Breast epithelium (tissue), 4 donors: Measurements from ENCODE around the gene FBXL7. TPM values are rescaled to one million over a fixed set of nuclear protein-coding genes. Genes with fewer than 3 reads are reported as not detected.

ENCODE experiments used
- DNase-seq, 2 donors: peaks; one replicate each; pipeline ENCODE4 v3.0.0-alpha.2; 2019; ENCODE audit warnings: low spot score in 2 of 2
- H3K27ac ChIP-seq, 2 donors: fragments of 200-600 bp; sonication (generic) in 1 of 2; one replicate each; pipeline ENCODE4 v1.5.1; 2016 to 2019; ENCODE audit warnings: mild to moderate bottlenecking in 1 of 2
- H3K27me3 ChIP-seq, 2 donors: fragments of 200-600 bp; sonication (generic) in 1 of 2; one replicate each; pipeline versions ENCODE4 v1.5.1 to v1.6.0; 2017 to 2019; ENCODE audit warnings: control low read depth in 1 of 2, mild to moderate bottlenecking in 1 of 2
- H3K36me3 ChIP-seq: fragments of 200-600 bp; one replicate; pipeline ENCODE4 v1.5.1; 2019
- H3K4me1 ChIP-seq, 2 donors: fragments of 200-600 bp; sonication (generic); one replicate each; pipeline ENCODE4 v1.5.1; 2016 to 2019; ENCODE audit warnings: control low read depth in 1 of 2
- H3K4me3 ChIP-seq, 3 donors: fragments of 200-600 bp; sonication (generic); 1 replicate in 2 of 3; 2 replicates in 1 of 3; pipeline ENCODE4 v1.5.1; 2016 to 2019; ENCODE audit warnings: mild to moderate bottlenecking in 3 of 3, moderate library complexity in 2 of 3
- H3K9me3 ChIP-seq, 2 donors: fragments of 200-600 bp; sonication (generic) in 1 of 2; one replicate each; pipeline ENCODE4 v1.5.1; 2016 to 2019; ENCODE audit warnings: control low read depth in 1 of 2
- POLR2A ChIP-seq: fragments of 450-650 bp; IDR thresholded peaks from one replicate; pipeline ENCODE4 v1.6.1; 2016; ENCODE audit warnings: antibody characterized with exemption, mild to moderate bottlenecking, moderate library complexity
- POLR2AphosphoS5 ChIP-seq, 3 donors: sonication (generic); formaldehyde crosslinking; IDR thresholded peaks; one replicate each; pipeline ENCODE4 v1.6.1; 2017; ENCODE audit warnings: antibody characterized with exemption in 3 of 3
- intact Hi-C: fragments of 100-400 bp; cut with DNase I; formaldehyde crosslinking; loops from one replicate; pipeline ENCODE4 v1.15.1; 2023; ENCODE audit warnings: low total_unique reads
- total RNA-seq, 3 donors: library from RNA; depleted of rRNA; stranded (reverse); fragments of >200 nt; gene quantifications; one replicate each; pipeline ENCODE4 v1.1.0, GENCODE V29; 2016
- TF ChIP-seq, protein P1 (sequence below), 3 donors: fragments of 450-650 bp; IDR thresholded peaks; one replicate each; pipeline ENCODE4 v1.5.1; 2016 to 2017; ENCODE audit warnings: antibody characterized with exemption in 3 of 3, mild to moderate bottlenecking in 3 of 3, moderate library complexity in 3 of 3

The FBXL7 gene
- total RNA-seq, 3 donors from 2014 or later = 6.9 to 17.3 (median 10.8) TPM

DNA sequence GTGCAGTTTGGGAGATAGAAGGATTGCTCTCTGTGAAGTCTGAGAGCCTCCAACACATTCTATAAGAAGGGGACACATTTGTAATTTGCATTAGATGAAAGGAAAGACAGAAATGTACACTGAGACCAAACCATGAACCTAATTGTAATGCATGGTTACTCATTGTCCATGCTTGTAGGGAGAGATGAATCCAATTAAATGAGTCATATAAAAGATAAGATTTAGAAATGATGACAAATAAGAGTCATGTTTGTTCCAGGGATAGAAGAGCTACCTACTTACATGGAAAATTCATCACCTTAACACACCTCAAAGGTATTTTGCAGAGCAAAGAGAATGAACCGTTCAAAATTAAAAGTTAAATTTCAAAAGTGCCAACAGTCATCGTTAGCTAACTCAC lies 85.1 kb downstream of the FBXL7 start:
- H3K27ac ChIP-seq = no peak overlapping the region
- no peak overlapping the region for H3K4me3 ChIP-seq
- intact Hi-C loops = no loop called here
- no peaks in the 10 kb centered on the region for H3K27me3 ChIP-seq
- H3K36me3 ChIP-seq = no peaks in the 10 kb centered on the region
- H3K9me3 ChIP-seq = peaks cover 0 to 14% of the 10 kb centered on the region in 2 donors
- no peak for DNase-seq
- TF ChIP-seq POLR2A (no peak), POLR2AphosphoS5 (IDR thresholded peaks at IDR 0.05) (no peak)
- TF ChIP-seq, protein P1, sequence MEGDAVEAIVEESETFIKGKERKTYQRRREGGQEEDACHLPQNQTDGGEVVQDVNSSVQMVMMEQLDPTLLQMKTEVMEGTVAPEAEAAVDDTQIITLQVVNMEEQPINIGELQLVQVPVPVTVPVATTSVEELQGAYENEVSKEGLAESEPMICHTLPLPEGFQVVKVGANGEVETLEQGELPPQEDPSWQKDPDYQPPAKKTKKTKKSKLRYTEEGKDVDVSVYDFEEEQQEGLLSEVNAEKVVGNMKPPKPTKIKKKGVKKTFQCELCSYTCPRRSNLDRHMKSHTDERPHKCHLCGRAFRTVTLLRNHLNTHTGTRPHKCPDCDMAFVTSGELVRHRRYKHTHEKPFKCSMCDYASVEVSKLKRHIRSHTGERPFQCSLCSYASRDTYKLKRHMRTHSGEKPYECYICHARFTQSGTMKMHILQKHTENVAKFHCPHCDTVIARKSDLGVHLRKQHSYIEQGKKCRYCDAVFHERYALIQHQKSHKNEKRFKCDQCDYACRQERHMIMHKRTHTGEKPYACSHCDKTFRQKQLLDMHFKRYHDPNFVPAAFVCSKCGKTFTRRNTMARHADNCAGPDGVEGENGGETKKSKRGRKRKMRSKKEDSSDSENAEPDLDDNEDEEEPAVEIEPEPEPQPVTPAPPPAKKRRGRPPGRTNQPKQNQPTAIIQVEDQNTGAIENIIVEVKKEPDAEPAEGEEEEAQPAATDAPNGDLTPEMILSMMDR (IDR thresholded peaks at IDR 0.05) = no peak
- H3K4me1 ChIP-seq = no peaks in the 10 kb centered on the region

DNA sequence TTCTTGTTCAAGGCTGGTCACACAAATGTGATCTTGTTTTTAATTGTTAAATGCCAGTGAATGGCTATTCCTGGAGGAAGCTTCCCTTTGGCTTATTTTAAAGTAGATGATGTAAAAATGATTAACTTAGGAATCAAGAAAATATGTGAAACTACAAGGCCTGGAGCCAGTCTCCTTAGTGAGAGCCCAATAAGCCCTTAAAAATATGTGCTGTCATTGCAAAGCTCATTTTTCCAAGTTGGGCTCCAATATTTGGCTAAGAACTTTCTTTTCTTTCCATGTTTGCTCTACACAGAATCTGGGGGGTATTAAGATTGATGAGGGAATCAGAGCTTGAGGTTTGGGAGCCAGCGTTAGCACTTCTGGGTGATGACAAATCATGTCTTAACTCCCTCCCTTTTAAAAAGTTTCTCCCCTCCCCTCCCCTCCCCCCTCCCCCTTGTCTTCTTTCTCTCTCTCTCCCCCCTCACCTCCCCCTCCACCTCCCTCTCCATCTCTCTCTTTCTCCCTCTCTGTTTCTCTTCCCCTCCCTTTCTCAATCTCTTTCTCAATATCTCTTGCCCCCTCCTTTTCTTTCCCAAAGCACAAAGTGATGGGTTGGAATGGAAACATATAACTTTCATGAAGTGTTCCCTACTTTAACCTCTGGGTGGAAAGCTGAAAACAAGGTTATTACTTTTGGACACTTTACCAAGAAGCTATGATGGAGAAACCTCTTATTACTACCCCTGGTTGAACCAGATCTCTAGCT lies 86.0 kb downstream of the FBXL7 start:
- Histone ChIP-seq H3K9me3 (peaks cover 0 to 14% of the 10 kb centered on the region in 2 donors), H3K4me1 (no peaks in the 10 kb centered on the region), H3K27ac (no peak overlapping the region), H3K36me3 (no peaks in the 10 kb centered on the region), H3K4me3 (no peak overlapping the region), H3K27me3 (no peaks in the 10 kb centered on the region)
- DNase-seq = no peak
- TF ChIP-seq POLR2A = no peak
- intact Hi-C loops = no loop called here

GRCh38 chr5:15587916-15588315 lies 87.9 kb downstream of the FBXL7 start:
- peaks cover 0 to 14% of the 10 kb centered on the region in 2 donors for H3K9me3 ChIP-seq
- no peaks in the 10 kb centered on the region for H3K4me1 ChIP-seq
- TF ChIP-seq POLR2A (no peak), POLR2AphosphoS5 (IDR thresholded peaks at IDR 0.05) (no peak)
- TF ChIP-seq, protein P1 (IDR thresholded peaks at IDR 0.05) = no peak
- no peak overlapping the region for H3K27ac ChIP-seq
- no peak for DNase-seq
- intact Hi-C loops = no loop called here
- no peak overlapping the region for H3K4me3 ChIP-seq
- H3K36me3 ChIP-seq = no peaks in the 10 kb centered on the region
- H3K27me3 ChIP-seq = no peaks in the 10 kb centered on the region

DNA sequence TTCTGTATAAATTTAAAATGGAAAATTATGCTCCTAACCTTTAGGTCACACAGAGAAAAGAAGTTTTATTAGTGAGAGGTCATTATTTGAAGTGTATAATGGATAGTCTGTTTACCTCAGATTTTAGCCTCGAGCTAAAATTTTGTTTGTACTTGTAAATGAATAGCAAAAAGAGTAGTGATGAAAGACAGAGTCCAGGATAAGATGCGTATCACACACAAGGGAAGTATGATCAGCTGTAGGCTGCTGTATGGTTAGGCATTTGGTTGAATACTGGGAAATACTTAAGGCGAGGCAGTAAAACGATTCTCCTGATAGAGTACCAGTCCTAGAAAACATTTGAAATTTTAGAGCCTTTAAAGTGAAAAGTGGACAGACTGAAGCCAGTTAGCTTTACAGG lies 92.7 kb downstream of the FBXL7 start:
- H3K27ac ChIP-seq = no peak overlapping the region
- no peak for DNase-seq
- intact Hi-C loops = no loop called here

DNA sequence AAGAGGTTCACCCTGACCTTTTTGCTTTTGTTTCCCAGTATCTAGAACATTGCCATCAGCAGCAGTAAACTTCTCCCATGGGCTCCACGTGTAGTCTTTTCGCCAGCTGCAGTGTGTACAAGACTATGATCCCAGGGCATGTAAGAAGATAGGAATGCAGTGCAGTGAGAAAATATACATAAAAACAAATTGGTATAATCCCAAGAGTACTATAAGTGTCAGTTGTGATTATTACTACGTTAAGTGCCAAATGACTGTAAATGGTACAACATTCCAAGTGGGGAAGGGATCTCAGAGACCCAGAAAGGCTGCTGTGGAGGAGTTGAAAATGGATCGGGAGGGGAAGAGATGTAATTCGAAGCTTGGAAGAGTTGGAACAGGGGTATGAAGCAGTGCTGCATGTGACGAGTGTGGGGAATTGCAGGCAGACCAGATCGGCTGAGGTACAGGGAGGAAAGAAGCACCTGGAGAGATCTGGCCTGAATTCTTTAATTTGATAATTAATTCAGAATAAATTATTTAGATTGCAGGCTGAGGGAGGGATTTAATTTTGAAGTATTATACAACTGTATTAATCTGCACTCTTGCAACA lies 95.1 kb downstream of the FBXL7 start:
- H3K4me3 ChIP-seq = no peak overlapping the region
- no peaks in the 10 kb centered on the region for H3K9me3 ChIP-seq
- no peaks in the 10 kb centered on the region for H3K27me3 ChIP-seq
- DNase-seq = no peak
- TF ChIP-seq POLR2AphosphoS5 (IDR thresholded peaks at IDR 0.05) (no peak), POLR2A (no peak)
- TF ChIP-seq, protein P1 (IDR thresholded peaks at IDR 0.05) = no peak
- H3K4me1 ChIP-seq = no peaks in the 10 kb centered on the region
- H3K36me3 ChIP-seq = no peaks in the 10 kb centered on the region
- intact Hi-C loops = no loop called here
- H3K27ac ChIP-seq = no peak overlapping the region

More for the DNA sequence above, 92.7 kb downstream of the FBXL7 start:
- Histone ChIP-seq H3K36me3 (no peaks in the 10 kb centered on the region), H3K4me3 (no peak overlapping the region), H3K9me3 (no peaks in the 10 kb centered on the region), H3K4me1 (no peaks in the 10 kb centered on the region), H3K27me3 (no peaks in the 10 kb centered on the region)
- TF ChIP-seq POLR2A (no peak), POLR2AphosphoS5 (IDR thresholded peaks at IDR 0.05) (no peak)
- TF ChIP-seq, protein P1 (IDR thresholded peaks at IDR 0.05) = no peak
